ENCODE measurements around the gene ATP1B3.
"Not testable (repeated sequence)": the region's sequence is repeated elsewhere in the genome, so short reads cannot be mapped to it uniquely, and the experiment has no call there.

The ATP1B3 gene

DNA sequence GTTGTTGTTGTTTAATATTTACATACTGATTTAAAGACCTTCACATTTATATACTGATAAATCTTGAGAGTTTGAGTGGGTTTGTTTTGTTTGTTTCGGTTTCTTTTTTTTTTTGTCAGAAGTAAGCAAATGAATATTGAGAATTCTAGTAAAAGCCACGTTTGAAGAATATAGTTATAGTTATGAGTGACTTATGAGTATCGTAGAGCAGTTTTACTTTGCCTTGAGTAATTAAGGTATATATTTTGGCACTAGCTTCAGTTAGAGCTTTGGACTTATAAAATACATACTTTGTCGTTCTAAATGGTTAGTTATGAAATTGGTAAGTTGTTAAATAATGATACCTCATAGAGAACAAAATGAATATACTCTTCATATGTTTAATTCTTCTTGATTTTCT, 27.8 kb downstream of the ATP1B3 start:
- no peak for DNase-seq (ENCODE audit: low read depth in 2 of 2)

DNA sequence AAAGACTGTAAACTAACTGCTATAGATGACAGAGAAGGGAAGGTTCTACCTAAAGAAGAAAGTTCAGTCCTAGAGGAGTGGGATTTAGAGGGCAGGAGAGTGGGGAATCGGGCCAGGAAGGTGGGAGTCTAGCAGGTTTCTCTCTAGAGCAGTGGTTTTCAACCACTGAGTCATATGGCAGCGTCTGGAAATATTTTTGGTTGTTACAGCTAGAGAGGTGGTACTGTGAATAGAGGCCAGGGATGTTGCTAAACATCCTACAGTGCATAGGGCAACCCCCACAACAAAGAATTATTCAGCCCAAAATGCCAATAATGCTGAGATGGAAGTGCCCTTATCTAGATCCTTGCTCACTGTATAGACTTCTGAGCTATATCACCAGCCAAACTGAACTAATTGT, 28.7 kb downstream of the ATP1B3 start:
- DNase-seq (ENCODE audit: low read depth in 2 of 2) = no peak

- no peak for DNase-seq (ENCODE audit: low read depth in 2 of 2)
Measured at GRCh38 chr3:141909408-141909807, 33.0 kb downstream of the ATP1B3 start.

- not testable (repeated sequence) for DNase-seq (ENCODE audit: low read depth in 2 of 2)
Measured at GRCh38 chr3:141909986-141910385, 33.5 kb downstream of the ATP1B3 start.

GRCh38 chr3:141913150-141913811, 36.8 kb downstream of the ATP1B3 start:
- DNase-seq (ENCODE audit: low read depth in 2 of 2) = peak in 1 of 2 donors; percentile 13

GRCh38 chr3:141914311-141914710, 37.9 kb downstream of the ATP1B3 start:
- DNase-seq (ENCODE audit: low read depth in 2 of 2) = no peak

- no peak for DNase-seq (ENCODE audit: low read depth in 2 of 2)
Measured at GRCh38 chr3:141915016-141915415, 38.6 kb downstream of the ATP1B3 start.

DNA sequence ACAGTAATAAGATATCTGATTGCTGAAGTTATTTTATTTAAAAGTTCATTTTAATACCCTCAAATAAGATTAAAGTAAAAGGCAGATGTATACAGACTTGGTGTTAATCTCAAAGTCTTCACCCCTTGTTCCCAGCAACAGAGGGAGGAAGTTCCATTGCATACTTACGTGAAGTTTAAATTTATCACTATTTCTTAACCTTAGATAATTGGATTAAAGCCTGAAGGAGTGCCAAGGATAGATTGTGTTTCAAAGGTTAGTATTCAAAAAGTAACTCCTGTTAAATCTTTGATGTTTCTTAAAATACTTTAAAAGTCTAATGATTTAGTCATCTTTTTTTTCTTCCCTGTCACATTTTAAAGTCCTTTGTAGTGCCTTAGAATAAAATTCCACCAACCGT, 39.3 kb downstream of the ATP1B3 start:
- no peak for DNase-seq (ENCODE audit: low read depth in 2 of 2)

DNA sequence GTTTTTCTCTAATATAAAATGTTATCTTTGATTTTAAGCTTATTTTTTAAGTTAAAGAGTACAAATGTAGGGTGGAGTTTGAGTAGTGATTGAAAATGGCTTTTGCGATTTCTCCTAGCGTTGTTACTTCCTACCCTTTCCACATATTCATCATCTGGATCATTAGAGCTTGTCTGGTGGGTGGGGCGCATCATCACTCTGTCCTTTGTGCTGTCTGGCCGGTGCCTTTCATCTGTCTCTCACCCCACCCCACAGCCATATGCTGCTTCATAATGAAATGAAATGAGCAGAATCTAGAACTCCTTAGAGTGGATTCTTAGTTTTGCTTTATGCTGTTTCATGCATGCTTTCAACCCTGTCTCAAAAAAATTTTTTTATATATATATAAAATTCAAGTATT, 44.3 kb downstream of the ATP1B3 start:
- no peak for DNase-seq (ENCODE audit: low read depth in 2 of 2)

DNA sequence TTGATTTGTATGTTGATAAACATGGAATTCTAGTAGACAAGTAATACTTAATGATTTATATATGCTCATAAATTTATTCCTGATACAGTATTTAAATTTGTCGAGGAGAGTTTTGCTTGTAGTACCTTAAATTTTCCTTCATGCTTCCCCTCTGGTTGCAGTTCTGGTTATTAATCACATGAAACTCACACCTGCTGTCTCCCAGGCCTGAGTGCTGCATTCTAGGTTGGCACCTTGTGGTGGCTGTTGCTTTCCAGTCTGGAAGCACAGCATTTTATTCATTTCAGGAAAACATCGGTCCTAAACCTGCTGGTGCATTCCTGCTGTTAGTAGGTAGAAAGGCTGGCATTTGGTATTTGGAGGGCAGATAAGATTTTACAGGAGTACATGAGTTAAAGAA, 44.9 kb downstream of the ATP1B3 start:
- no peak for DNase-seq (ENCODE audit: low read depth in 2 of 2)

DNA sequence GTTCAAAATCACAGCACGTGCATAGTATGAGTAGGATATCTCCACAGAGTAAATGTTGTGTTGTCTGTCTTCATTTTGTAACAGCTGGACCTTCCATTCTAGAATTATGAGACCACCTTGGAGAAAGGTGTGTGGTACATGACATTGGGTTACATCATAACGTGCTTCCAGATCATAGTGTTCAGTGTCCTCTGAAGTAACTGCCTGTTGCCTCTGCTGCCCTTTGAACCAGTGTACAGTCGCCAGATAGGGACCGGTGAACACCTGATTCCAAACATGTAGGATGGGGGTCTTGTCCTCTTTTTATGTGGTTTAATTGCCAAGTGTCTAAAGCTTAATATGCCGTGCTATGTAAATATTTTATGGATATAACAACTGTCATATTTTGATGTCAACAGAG, 49.2 kb downstream of the ATP1B3 start:
- DNase-seq (ENCODE audit: low read depth in 2 of 2) = not testable (repeated sequence)

- DNase-seq (ENCODE audit: low read depth in 2 of 2) = no peak
Measured at GRCh38 chr3:141926929-141927328, 50.5 kb downstream of the ATP1B3 start.

DNA sequence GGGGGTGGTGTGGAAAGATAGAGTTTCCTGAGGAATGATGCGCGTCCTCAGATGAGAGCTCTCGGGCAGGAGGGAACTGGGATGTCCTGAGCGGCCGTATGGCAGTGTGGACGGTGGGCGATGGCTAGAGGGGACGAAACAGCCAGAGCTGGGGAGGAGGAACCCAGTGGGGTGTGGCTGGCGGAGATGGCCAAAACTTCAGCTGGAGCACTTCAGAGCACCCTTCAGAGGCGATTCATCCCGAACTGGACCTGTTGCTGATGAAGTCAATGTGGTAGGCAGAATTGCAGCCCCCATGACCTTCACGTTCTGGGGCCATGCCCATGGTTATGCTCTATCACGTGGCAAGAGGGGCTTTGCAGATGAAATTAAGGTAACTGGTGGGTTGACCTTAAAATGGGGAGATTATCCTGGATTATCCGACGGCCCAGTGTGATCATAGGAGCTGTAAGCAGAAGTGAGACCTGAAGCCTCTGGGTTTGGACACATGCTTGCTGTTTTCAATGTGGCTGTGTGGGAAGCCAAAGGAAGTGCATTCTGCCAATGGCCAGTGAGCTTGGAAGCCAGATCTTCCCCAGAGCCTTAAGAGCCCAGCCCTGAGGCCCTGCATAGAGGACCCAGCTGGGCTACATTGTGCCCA, 52.3 kb downstream of the ATP1B3 start:
- no peak for DNase-seq (ENCODE audit: low read depth in 2 of 2)

DNA sequence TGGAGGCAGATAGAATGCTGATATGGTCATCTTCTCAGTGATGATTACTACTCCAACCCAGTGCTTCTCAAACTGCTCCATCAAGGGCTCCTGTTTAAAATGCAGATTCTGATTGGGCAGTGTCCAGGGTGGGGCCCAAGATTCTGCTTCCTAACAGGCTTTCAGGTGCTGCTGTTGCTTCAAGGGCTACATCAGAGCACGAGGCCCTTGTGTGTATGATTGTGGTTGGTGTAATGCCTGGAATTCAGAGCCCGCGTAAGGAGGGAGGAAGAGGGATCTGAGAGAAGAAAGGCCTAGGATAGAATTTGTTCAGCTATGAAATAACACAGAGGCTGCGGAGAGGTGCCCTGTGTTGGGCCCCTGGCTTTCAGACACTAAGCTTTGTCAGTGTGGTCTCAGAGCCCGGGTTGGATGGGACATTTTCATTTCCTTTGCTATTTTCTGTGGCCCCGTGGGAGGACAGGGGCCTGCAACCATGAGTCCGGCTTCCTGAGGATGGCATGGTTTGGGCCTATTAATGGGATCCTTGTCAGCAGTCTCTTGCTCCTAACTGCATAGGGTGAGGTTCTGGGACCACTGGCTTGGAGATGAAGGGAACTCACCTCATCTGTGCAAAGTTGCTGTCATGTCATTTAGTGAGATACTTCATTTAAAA, 53.0 kb downstream of the ATP1B3 start:
- no peak for DNase-seq (ENCODE audit: low read depth in 2 of 2)

DNA sequence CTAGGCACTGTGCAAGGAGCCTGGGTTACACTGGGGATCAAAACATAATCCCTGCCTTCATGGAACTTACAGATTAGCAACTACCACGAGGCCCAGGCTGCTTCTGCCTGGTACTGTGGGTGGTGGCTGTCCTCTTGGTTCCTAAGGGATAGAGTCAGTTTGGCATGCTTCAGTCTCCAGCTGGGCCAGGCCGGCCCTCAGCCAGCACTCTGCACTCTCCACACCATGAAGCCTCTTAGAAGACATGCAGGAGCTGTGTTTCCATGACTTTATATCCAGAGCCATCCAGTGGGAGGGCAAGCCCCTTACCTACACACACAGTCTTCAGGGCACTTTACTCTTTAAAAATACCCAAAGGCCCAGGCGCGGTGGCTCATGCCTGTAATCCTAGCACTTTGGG, 54.4 kb downstream of the ATP1B3 start:
- no peak for DNase-seq (ENCODE audit: low read depth in 2 of 2)

- no peak for DNase-seq (ENCODE audit: low read depth in 2 of 2)
Measured at GRCh38 chr3:141933421-141934300, 57.2 kb downstream of the ATP1B3 start.

DNA sequence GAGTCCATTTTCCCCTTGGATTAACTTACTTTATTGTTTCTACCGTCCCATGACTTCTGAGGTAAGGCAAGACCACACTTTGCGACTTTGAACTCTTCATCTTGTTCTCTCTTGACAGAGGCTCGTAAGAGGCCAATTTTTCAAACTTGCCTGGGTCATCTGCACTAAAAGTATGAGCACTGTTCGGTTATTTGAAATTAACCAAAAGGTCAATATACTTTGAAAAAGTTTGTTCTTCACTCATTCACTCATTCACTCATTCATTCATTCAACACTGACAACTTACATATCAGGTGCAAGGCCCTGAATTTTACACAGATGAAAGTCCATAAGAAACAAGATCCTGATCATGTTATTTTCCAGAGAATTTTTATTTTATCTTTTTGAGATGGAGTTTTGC, 57.9 kb downstream of the ATP1B3 start:
- DNase-seq (ENCODE audit: low read depth in 2 of 2) = no peak

DNA sequence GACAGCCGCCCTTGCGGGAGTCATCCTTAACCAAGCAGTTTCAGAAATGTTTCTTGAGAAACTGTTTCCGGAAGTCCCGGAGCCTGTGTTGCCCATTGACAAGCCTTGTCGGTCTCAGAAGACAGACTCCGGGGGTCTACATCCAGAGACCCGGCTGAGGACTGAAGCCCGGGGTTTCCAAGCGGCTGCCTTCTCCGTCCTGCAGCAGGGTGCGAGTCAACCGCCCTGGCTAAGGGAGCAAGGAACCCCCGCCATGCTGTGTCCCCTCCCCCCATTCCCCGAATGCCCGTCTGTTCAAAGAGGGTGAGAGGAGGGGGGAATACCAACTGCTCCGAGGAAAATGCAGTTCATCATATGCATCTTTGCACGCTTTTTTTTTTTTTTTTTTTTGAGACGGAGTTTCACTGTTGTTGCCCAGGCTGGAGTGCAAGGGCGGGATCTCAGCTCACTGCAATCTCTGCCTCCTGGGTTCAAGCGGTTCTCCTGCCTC, 61.6 kb downstream of the ATP1B3 start:
- DNase-seq (ENCODE audit: low read depth in 2 of 2) = no peak

DNA sequence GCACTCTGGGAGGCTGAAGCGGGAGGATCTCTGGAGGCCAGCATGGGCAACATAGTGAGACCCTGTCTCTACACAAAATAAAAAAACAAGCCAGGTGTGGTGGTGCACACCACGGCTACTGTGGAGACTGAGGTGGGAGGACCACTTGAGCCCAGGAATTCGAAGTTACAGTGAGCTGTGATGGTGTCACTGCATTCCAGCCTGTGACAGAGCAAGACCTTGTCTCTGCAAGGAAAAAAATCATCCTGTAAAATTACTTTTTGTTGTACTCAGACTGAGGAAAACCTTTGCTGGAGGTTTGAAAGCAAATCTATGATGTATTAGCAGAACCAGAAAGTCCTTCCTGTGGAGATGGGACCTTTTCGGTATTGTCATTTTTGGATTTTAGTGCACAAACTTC, 63.3 kb downstream of the ATP1B3 start:
- no peak for DNase-seq (ENCODE audit: low read depth in 2 of 2)

- no peak for DNase-seq (ENCODE audit: low read depth in 2 of 2)
Measured at GRCh38 chr3:141940194-141940776, 63.8 kb downstream of the ATP1B3 start.

DNA sequence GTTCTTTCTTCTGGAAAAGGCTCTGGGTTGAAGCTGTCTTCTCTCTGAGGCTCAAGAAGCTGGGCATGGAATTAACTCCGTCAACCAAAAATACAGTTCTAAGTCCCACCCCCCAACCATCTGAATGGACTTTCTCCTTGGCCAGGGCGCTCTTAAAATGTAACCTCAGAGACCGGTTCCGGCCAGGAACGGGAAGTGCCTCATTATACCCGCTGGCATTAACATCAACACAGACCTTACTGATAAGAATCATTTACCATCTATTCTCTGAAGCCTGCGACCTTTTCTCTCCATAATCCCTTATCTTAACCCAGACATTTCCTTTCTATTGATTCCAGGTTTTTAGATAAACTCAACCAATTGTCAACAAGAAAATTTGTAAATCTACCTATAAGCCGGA, 64.7 kb downstream of the ATP1B3 start:
- DNase-seq (ENCODE audit: low read depth in 2 of 2) = no peak

GRCh38 chr3:141942006-141942405, 65.6 kb downstream of the ATP1B3 start:
- DNase-seq (ENCODE audit: low read depth in 2 of 2) = no peak

All from stimulated activated CD8-positive, alpha-beta memory T cell treated with anti-CD3 and anti-CD28 coated beads, Interleukin-7, amount 100 ng/mL, for 1 hour (primary cell).